DND-41 (cell line): ENCODE results near the gene CIITA.

ENCODE experiments used
- ATAC-seq: fragments of 200-7000 bp; cut with Tn5 transposase; 3 replicates; pipeline ENCODE4 v1.9.1; 2021; ENCODE audit warnings: low read depth; ENCODE audit not compliant: insufficient read depth
- DNase-seq: peaks from one replicate; pipeline ENCODE4 v3.0.0-alpha.2; 2020
- H2AFZ ChIP-seq: 2 replicates; pipeline ENCODE4 v1.6.0; 2012; ENCODE audit warnings: low read depth, low read length
- H3K27ac ChIP-seq: 2 replicates; pipeline ENCODE4 v1.5.1; 2012; ENCODE audit warnings: low read length, inconsistent platforms
- H3K27me3 ChIP-seq: fragments of 200-600 bp; sonication (generic); 2 replicates; pipeline ENCODE4 v1.6.0; 2012; ENCODE audit warnings: low read length, mild to moderate bottlenecking, inconsistent platforms; ENCODE audit not compliant: insufficient read depth, poor library complexity
- H3K36me3 ChIP-seq: 2 replicates; pipeline ENCODE4 v1.5.1; 2012; ENCODE audit warnings: low read length, inconsistent platforms; ENCODE audit not compliant: insufficient read depth
- H3K4me1 ChIP-seq: 2 replicates; pipeline ENCODE4 v1.5.1; 2012; ENCODE audit warnings: mild to moderate bottlenecking, low read length; ENCODE audit not compliant: insufficient read depth
- H3K4me2 ChIP-seq: 2 replicates; pipeline ENCODE4 v1.6.0; 2012; ENCODE audit warnings: mild to moderate bottlenecking, moderate library complexity, low read length, inconsistent platforms; ENCODE audit not compliant: insufficient read depth
- H3K4me3 ChIP-seq, 2 experiments: fragments of 200-600 bp in 1 of 2; shearing (Covaris generic) in 1 of 2; 2 replicates each; pipeline ENCODE4 v1.5.1; 2012 to 2016; ENCODE audit warnings: inconsistent platforms in 2 of 2, low read length in 2 of 2, mild to moderate bottlenecking in 2 of 2, low read depth in 1 of 2, moderate library complexity in 1 of 2
- H3K79me2 ChIP-seq: 2 replicates; pipeline ENCODE4 v1.6.0; 2012; ENCODE audit warnings: low read length, inconsistent platforms; ENCODE audit not compliant: insufficient read depth
- H3K9ac ChIP-seq: 2 replicates; pipeline ENCODE4 v1.6.0; 2012; ENCODE audit warnings: low read depth, mild to moderate bottlenecking, inconsistent platforms, low read length, moderate library complexity
- H3K9me3 ChIP-seq: 2 replicates; pipeline ENCODE4 v1.5.1; 2012; ENCODE audit warnings: low read length, moderate library complexity, mild to moderate bottlenecking, inconsistent platforms; ENCODE audit not compliant: insufficient read depth, severe bottlenecking
- H4K20me1 ChIP-seq: 2 replicates; pipeline ENCODE4 v1.6.0; 2012; ENCODE audit warnings: low read length; ENCODE audit not compliant: insufficient read depth
- EZH2 ChIP-seq: IDR thresholded peaks from 3 replicates; pipeline ENCODE4 v1.6.1; 2012; ENCODE audit warnings: borderline replicate concordance, low read depth, mild to moderate bottlenecking, moderate library complexity, low read length, inconsistent platforms; ENCODE audit not compliant: severe bottlenecking
- TF ChIP-seq, protein P1 (sequence below): IDR thresholded peaks from 2 replicates; pipeline ENCODE4 v1.5.1; 2012; ENCODE audit warnings: borderline replicate concordance, low read length, moderate library complexity, mild to moderate bottlenecking; ENCODE audit not compliant: poor library complexity, severe bottlenecking; ENCODE audit errors: extremely low read depth

Gene CIITA

DNA sequence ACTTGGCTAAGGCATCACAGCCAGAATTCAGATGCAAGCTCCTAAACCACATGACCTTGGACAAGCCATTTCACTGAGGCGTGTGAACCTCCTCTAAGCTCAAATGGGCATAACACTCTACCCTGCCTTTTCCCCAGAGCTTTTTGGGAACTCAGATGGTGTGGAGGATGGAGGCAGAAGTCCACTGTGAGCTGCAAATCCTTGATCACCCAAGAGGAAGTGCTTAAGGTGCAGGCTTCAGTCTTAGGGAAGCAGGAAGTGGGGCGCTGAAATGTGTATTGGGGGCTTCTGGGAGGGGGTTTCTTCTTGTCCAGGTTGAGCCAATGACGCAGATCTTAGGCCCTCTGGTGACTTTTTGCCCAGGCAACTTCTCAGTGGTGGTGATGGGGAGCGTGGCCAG lies 12.9 kb downstream of the CIITA start:
- H3K9ac ChIP-seq, result no peak overlapping the region
- no peak overlapping the region for H3K4me2 ChIP-seq
- H3K27me3 ChIP-seq, result peaks cover 6% of the 10 kb centered on the region
- H4K20me1 ChIP-seq, result no peaks in the 10 kb centered on the region; the same call in 1 of the 2 replicates
- no peaks in the 10 kb centered on the region for H3K36me3 ChIP-seq
- no peak overlapping the region for H3K27ac ChIP-seq
- no peaks in the 10 kb centered on the region for H3K9me3 ChIP-seq
- DNase-seq (no peak), ATAC-seq (no peak)
- TF ChIP-seq, protein P1, sequence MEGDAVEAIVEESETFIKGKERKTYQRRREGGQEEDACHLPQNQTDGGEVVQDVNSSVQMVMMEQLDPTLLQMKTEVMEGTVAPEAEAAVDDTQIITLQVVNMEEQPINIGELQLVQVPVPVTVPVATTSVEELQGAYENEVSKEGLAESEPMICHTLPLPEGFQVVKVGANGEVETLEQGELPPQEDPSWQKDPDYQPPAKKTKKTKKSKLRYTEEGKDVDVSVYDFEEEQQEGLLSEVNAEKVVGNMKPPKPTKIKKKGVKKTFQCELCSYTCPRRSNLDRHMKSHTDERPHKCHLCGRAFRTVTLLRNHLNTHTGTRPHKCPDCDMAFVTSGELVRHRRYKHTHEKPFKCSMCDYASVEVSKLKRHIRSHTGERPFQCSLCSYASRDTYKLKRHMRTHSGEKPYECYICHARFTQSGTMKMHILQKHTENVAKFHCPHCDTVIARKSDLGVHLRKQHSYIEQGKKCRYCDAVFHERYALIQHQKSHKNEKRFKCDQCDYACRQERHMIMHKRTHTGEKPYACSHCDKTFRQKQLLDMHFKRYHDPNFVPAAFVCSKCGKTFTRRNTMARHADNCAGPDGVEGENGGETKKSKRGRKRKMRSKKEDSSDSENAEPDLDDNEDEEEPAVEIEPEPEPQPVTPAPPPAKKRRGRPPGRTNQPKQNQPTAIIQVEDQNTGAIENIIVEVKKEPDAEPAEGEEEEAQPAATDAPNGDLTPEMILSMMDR, result no peak
- no peaks in the 10 kb centered on the region for H3K79me2 ChIP-seq
- H3K4me1 ChIP-seq, result no peaks in the 10 kb centered on the region
- H2AFZ ChIP-seq, result no peak overlapping the region
- H3K4me3 ChIP-seq, result no peak overlapping the region

DNA sequence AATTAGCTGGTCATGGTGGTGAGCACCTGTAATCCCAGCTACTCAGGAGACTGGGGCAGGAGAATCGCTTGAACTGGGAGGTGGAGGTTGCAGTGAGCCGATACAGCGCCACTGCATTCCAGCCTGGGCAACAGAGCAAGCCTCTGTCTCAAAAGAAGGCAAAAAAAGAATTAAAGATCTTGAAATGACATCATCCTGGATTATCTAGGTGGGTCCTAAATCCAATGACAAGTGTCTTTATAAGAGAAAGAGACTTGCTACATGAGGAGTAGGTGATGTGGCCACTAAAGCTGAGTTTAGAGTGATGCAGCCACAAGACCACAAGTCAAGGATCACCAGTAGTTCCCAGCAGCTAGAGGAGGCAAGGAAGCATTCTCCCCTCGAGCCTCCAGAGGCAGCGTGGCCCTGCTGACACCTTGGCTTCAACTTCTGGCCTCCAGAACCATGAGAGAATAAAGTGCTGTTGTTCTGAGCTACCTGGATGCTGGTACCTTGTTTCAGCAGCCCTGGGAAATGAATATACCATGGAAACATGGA lies 15.8 kb downstream of the CIITA start:
- no peak overlapping the region for H3K9ac ChIP-seq
- DNase-seq (no peak), ATAC-seq (no peak)
- no peak overlapping the region for H3K4me2 ChIP-seq
- no peak overlapping the region for H3K4me3 ChIP-seq
- no peaks in the 10 kb centered on the region for H3K79me2 ChIP-seq
- no peak overlapping the region for H2AFZ ChIP-seq
- TF ChIP-seq, protein P1, result no peak
- TF ChIP-seq EZH2, result no peak
- no peak overlapping the region for H3K27ac ChIP-seq
- H3K27me3 ChIP-seq, result peaks cover 6% of the 10 kb centered on the region
- no peaks in the 10 kb centered on the region for H3K36me3 ChIP-seq
- peaks cover 4% of the 10 kb centered on the region; the same call in 1 of the 2 replicates for H4K20me1 ChIP-seq
- no peaks in the 10 kb centered on the region for H3K9me3 ChIP-seq
- H3K4me1 ChIP-seq, result no peaks in the 10 kb centered on the region

DNA sequence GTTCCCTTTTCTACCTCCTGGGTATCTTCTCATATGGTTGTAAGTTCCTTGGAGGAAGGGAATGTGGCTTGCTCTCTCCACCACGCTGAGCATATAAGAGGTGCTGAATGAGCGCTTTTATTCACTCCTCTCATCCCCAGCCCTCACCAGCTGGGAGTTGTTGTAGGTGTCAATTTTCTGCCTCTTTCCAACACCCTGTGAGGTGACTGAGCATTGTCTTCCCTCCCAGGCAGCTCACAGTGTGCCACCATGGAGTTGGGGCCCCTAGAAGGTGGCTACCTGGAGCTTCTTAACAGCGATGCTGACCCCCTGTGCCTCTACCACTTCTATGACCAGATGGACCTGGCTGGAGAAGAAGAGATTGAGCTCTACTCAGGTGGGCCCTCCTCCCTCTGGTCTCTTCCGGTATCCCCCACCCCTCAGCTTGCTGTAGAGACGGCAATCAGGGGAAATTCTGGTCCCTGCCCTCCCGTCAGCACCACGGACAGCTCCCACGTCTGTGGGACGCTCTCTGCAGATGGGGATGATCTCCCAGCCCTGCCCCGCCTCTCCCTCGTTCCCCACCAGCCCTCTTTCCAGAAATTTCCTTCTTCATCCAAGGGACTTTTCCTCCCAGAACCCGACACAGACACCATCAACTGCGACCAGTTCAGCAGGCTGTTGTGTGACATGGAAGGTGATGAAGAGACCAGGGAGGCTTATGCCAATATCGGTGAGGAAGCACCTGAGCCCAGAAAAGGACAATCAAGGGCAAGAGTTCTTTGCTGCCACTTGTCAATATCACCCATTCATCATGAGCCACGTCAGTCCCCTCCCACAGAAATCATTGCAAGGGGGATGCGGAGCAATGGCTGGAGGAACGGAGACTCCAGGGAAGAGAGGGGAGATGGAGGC lies 18.3 kb downstream of the CIITA start:
- peak; percentile 78 for DNase-seq
- Histone ChIP-seq H3K27ac (no peak overlapping the region), H2AFZ (no peak overlapping the region), H3K79me2 (no peaks in the 10 kb centered on the region), H3K36me3 (no peaks in the 10 kb centered on the region), H4K20me1 (peaks cover 4% of the 10 kb centered on the region; the same call in 1 of the 2 replicates), H3K9ac (no peak overlapping the region), H3K4me3 (no peak overlapping the region), H3K9me3 (no peaks in the 10 kb centered on the region), H3K4me1 (no peaks in the 10 kb centered on the region), H3K4me2 (no peak overlapping the region), H3K27me3 (no peaks in the 10 kb centered on the region)
- ATAC-seq, result peak; percentile 95
- TF ChIP-seq EZH2, result no peak
- TF ChIP-seq, protein P1, result no peak
